ENCODE measurements around the gene PCAT7.

DNA sequence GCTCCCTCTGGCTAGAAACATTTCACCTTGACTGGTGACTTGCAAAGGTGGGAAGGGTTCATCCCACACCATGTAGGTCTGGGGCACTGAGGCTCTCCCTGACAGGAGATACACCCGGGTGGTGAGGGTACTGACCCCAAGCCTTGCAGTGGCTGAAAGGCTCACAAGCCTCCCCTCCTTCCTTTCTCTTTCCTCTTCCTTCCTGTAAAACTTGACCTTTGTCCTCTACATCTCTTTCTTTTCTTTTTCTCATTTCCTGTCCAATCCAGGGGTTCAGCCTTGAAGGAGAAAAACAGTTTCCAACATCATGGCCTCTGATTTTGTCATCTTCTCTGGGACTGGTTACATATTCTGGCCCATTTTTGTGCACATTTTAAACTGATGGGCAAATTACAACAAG lies 22.2 kb downstream of the PCAT7 start:
- TF ChIP-seq, protein P1, sequence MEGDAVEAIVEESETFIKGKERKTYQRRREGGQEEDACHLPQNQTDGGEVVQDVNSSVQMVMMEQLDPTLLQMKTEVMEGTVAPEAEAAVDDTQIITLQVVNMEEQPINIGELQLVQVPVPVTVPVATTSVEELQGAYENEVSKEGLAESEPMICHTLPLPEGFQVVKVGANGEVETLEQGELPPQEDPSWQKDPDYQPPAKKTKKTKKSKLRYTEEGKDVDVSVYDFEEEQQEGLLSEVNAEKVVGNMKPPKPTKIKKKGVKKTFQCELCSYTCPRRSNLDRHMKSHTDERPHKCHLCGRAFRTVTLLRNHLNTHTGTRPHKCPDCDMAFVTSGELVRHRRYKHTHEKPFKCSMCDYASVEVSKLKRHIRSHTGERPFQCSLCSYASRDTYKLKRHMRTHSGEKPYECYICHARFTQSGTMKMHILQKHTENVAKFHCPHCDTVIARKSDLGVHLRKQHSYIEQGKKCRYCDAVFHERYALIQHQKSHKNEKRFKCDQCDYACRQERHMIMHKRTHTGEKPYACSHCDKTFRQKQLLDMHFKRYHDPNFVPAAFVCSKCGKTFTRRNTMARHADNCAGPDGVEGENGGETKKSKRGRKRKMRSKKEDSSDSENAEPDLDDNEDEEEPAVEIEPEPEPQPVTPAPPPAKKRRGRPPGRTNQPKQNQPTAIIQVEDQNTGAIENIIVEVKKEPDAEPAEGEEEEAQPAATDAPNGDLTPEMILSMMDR (IDR thresholded peaks at IDR 0.05; ENCODE audit: low read depth, low read length) = no peak
- no peak for TF ChIP-seq EZH2phosphoT487 (IDR thresholded peaks at IDR 0.05; ENCODE audit: low read depth)

Measured in OCI-LY3 (cell line).